Osteoblast (primary cell): ENCODE data around the gene PEF1. TPM values are rescaled to one million over a fixed set of nuclear protein-coding genes. Genes with fewer than 3 reads are reported as not detected.
A peak's percentile ranks its signal among the peaks of the same experiment; 100 is the strongest.

Experiments
- DNase-seq: peaks from one replicate; pipeline ENCODE4 v3.0.0; 2011; ENCODE audit warnings: low spot score, mixed read lengths; ENCODE audit not compliant: insufficient read length; ENCODE audit errors: missing footprints
- H2AFZ ChIP-seq: 2 replicates; pipeline ENCODE4 v1.6.0; 2011; ENCODE audit warnings: mild to moderate bottlenecking, low read length
- H3K27ac ChIP-seq: 2 replicates; pipeline ENCODE4 v1.5.1; 2011; ENCODE audit warnings: mild to moderate bottlenecking, low read depth, low read length, moderate library complexity
- H3K27me3 ChIP-seq: 2 replicates; pipeline ENCODE4 v1.6.0; 2012; ENCODE audit warnings: mild to moderate bottlenecking, control low read depth, inconsistent platforms, low read length, moderate library complexity; ENCODE audit not compliant: insufficient read depth
- H3K36me3 ChIP-seq: 2 replicates; pipeline ENCODE4 v1.5.1; 2011; ENCODE audit warnings: mild to moderate bottlenecking, low read length, control low read depth, moderate library complexity; ENCODE audit not compliant: insufficient read depth
- H3K4me1 ChIP-seq: 2 replicates; pipeline ENCODE4 v1.5.1; 2011; ENCODE audit warnings: mild to moderate bottlenecking, low read length, control low read depth, moderate library complexity; ENCODE audit not compliant: insufficient read depth
- H3K4me2 ChIP-seq: 2 replicates; pipeline ENCODE4 v1.6.0; 2011; ENCODE audit warnings: mild to moderate bottlenecking, low read length; ENCODE audit not compliant: insufficient read depth
- H3K4me3 ChIP-seq: fragments of 200-600 bp; sonication (generic); 3 replicates; pipeline ENCODE4 v1.5.1; 2012; ENCODE audit warnings: mild to moderate bottlenecking, low read length, inconsistent platforms; ENCODE audit not compliant: insufficient read depth
- H3K79me2 ChIP-seq: 2 replicates; pipeline ENCODE4 v1.6.0; 2012; ENCODE audit warnings: mild to moderate bottlenecking, low read length, control low read depth, inconsistent platforms; ENCODE audit not compliant: insufficient read depth
- H3K9me3 ChIP-seq: 2 replicates; pipeline ENCODE4 v1.5.1; 2011; ENCODE audit warnings: low read depth, low read length, control low read depth
- H4K20me1 ChIP-seq: 2 replicates; pipeline ENCODE4 v1.6.0; 2012; ENCODE audit warnings: mild to moderate bottlenecking, low read length, control low read depth; ENCODE audit not compliant: insufficient read depth
- total RNA-seq: library from RNA; depleted of rRNA; stranded (reverse); fragments of >200 nt; gene quantifications from 2 replicates; pipeline ENCODE4 v1.2.3, GENCODE V29; 2012
- TF ChIP-seq, protein P1 (sequence below): IDR thresholded peaks from 2 replicates; pipeline ENCODE4 v1.5.1; 2011; ENCODE audit warnings: mild to moderate bottlenecking, low read depth, low read length, moderate library complexity; ENCODE audit errors: extremely low read depth

PEF1 gene
- total RNA-seq, 1 donor: 86.5 TPM

DNA sequence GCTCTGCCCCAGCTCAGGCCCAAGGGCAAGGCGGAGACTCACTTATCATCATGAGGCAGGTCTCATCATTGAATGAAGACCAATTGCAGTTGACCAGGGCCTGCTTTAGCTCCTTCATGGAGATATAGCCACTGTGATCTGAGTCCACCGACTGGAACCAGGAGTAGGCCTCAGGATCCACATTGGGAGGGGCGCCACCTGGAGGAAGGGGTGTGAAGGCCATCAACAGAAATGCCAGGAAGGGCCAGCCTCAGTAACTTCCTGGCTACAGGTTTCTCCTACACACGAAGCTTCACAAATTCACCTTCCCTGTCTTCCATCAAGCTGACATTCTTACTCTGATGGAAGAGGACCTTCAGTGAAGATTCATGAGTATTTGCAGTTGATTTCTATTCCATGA is 11.6 kb downstream of the PEF1 start:
- H3K9me3 ChIP-seq: no peaks in the 10 kb centered on the region
- no peak overlapping the region for H3K4me3 ChIP-seq
- TF ChIP-seq, protein P1, sequence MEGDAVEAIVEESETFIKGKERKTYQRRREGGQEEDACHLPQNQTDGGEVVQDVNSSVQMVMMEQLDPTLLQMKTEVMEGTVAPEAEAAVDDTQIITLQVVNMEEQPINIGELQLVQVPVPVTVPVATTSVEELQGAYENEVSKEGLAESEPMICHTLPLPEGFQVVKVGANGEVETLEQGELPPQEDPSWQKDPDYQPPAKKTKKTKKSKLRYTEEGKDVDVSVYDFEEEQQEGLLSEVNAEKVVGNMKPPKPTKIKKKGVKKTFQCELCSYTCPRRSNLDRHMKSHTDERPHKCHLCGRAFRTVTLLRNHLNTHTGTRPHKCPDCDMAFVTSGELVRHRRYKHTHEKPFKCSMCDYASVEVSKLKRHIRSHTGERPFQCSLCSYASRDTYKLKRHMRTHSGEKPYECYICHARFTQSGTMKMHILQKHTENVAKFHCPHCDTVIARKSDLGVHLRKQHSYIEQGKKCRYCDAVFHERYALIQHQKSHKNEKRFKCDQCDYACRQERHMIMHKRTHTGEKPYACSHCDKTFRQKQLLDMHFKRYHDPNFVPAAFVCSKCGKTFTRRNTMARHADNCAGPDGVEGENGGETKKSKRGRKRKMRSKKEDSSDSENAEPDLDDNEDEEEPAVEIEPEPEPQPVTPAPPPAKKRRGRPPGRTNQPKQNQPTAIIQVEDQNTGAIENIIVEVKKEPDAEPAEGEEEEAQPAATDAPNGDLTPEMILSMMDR: peak; percentile 62
- peaks cover 37% of the 10 kb centered on the region for H4K20me1 ChIP-seq
- no peak for DNase-seq
- H3K79me2 ChIP-seq: peaks cover 57% of the 10 kb centered on the region
- H3K4me1 ChIP-seq: peaks cover 5% of the 10 kb centered on the region
- H3K27me3 ChIP-seq: no peaks in the 10 kb centered on the region
- no peak overlapping the region for H3K4me2 ChIP-seq
- no peak overlapping the region for H2AFZ ChIP-seq
- no peak overlapping the region for H3K27ac ChIP-seq
- peaks cover 55% of the 10 kb centered on the region for H3K36me3 ChIP-seq

DNA sequence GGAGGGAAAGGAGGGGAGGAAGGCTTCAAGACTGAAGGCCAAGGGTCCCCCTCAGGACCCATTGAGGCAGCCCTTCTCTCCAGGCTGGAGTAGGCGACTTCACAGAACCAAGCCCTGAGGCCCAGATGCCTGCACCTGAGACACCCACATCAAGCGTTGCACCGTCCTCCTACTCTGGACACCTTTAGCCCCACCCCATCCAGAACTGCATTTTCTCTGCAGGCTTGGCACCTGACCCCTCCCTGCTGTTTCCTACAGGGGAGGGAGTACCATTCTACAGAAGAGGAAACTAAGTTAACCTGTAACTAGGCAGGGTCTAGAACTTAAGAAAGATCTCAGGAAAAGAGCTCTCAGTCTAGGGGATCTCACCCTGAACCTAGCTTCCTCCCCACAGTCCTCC is 12.0 kb downstream of the PEF1 start:
- peaks cover 9% of the 10 kb centered on the region for H3K4me1 ChIP-seq
- peaks cover 57% of the 10 kb centered on the region for H3K36me3 ChIP-seq
- no peak overlapping the region for H2AFZ ChIP-seq
- DNase-seq: no peak
- TF ChIP-seq, protein P1: no peak
- no peak overlapping the region for H3K4me3 ChIP-seq
- no peak overlapping the region for H3K27ac ChIP-seq
- H4K20me1 ChIP-seq: peaks cover 35% of the 10 kb centered on the region
- H3K4me2 ChIP-seq: no peak overlapping the region
- H3K79me2 ChIP-seq: peaks cover 52% of the 10 kb centered on the region
- no peaks in the 10 kb centered on the region for H3K27me3 ChIP-seq
- H3K9me3 ChIP-seq: no peaks in the 10 kb centered on the region

DNA sequence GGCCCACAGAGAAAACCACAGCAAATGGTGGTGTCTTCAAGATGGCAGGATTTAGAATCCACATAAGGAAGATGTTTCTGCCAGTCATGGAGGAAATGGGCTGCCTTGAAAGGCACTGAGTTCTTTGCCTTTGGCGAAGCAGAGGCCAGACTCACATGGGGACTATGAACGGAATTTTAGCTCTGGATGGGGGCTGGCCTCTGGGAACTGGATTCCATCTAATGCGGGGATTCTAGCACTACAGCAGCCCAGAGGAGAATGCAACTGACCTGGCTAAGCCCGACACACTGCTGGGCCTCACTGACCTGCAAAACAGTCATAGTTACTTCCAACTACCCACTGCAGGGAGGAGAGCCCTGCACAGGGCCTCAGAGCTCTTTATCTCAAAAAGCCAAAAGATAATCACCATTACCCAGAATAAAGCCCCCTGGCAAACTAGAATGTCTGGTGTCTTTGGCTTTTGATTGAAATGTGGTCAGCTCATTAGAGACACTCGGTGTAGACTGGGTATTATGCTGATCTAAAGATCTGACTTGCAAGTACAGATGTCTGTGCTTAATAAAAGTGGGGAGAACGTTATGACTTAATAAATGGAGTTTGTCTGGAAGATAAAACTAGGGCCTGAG is 15.6 kb downstream of the PEF1 start:
- H4K20me1 ChIP-seq: peaks cover 17% of the 10 kb centered on the region
- no peaks in the 10 kb centered on the region for H3K27me3 ChIP-seq
- peaks cover 31% of the 10 kb centered on the region for H3K4me1 ChIP-seq
- no peaks in the 10 kb centered on the region for H3K9me3 ChIP-seq
- H3K79me2 ChIP-seq: peaks cover 16% of the 10 kb centered on the region
- no peak overlapping the region for H3K4me2 ChIP-seq
- H3K27ac ChIP-seq: no peak overlapping the region
- no peak overlapping the region for H3K4me3 ChIP-seq
- no peak for DNase-seq
- peaks cover 49% of the 10 kb centered on the region for H3K36me3 ChIP-seq
- TF ChIP-seq, protein P1: no peak
- no peak overlapping the region for H2AFZ ChIP-seq

DNA sequence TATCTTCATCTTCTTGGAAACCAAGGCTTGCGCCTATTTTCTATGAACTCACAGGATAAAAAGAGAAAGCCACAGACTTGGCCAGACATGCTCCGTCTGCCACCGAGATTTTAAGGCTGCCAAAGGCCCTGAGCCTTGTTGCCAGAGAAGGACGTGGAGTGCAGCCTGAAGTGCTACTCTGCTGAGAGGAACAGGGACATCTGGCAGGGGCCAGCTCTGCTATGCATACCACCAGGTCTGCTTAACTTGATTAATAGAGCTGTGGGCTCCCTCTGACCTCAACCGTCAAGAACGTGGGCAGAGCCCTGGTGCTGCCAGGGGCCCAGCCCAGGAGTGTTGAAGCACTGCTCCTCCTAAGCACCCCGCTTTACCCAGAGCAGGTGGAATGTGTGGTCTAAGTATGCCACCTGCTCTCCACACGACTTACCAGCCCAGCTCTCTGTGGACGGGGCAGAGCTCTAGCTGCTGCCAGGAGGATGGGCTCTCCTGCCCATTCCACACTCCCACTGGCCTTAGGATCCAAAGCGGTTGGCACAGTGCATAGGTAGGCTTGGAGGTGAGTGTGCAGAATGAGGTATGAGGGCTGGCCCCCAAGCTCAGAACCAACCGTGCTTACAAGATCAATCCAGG is 16.6 kb downstream of the PEF1 start:
- Histone ChIP-seq H4K20me1 (peaks cover 16% of the 10 kb centered on the region), H3K79me2 (peaks cover 9% of the 10 kb centered on the region), H3K4me3 (no peak overlapping the region), H2AFZ (no peak overlapping the region), H3K4me1 (peaks cover 31% of the 10 kb centered on the region), H3K9me3 (no peaks in the 10 kb centered on the region), H3K36me3 (peaks cover 45% of the 10 kb centered on the region), H3K4me2 (no peak overlapping the region), H3K27ac (no peak overlapping the region), H3K27me3 (no peaks in the 10 kb centered on the region)
- no peak for DNase-seq
- TF ChIP-seq, protein P1: no peak
